Dermis lymphatic vessel endothelial cell (primary cell): ENCODE measurements around the gene NBPF10. TPM values are rescaled to one million over a fixed set of nuclear protein-coding genes. Genes with fewer than 3 reads are reported as not detected.

Experiments
- total RNA-seq: library from RNA; depleted of rRNA; stranded (reverse); fragments of >200 nt; gene quantifications from 2 replicates; pipeline ENCODE4 v1.2.1, GENCODE V29; 2014

NBPF10 gene
- 0.22 and 0.77 TPM in 2 replicates for total RNA-seq

GRCh38 chr1:146144465-146144864, at the start of gene NBPF10:
Gene NBPF10 (minus strand): TSS chr1:146144804. CDS start chr1:146144769, 35 bp downstream.

Other genes starting within 250 kb of the NBPF10 start
- 2.0 and 4.2 TPM in 2 replicates for gene ITGA10, start 234.8 kb downstream of the NBPF10 start, total RNA-seq
- gene PEX11B, start 226.1 kb downstream of the NBPF10 start, total RNA-seq, result 28.9 and 30.9 TPM in 2 replicates
- 92.2 and 123 TPM in 2 replicates for gene RBM8A, start 217.3 kb downstream of the NBPF10 start, total RNA-seq
- 23.7 and 26.8 TPM in 2 replicates for gene LIX1L, start 186.8 kb downstream of the NBPF10 start, total RNA-seq
- gene ANKRD34A, start 180.2 kb downstream of the NBPF10 start, total RNA-seq, result under 0.01 TPM in 2 replicates
- 15.8 and 16.8 TPM in 2 replicates for gene POLR3GL, start 180.1 kb downstream of the NBPF10 start, total RNA-seq
- gene TXNIP, start 148.2 kb downstream of the NBPF10 start, total RNA-seq, result 95.3 and 200 TPM in 2 replicates
- gene HJV, start 123.1 kb downstream of the NBPF10 start, total RNA-seq, result not detected in 2 replicates
- 7.5 and 18.4 TPM in 2 replicates for gene NOTCH2NLA, start 84.2 kb upstream of the NBPF10 start, total RNA-seq